Peyer's patch (tissue), 4 donors: Measurements from ENCODE around the gene PCNP.

Experiments
- POLR2A ChIP-seq, 2 donors: fragments of 450-650 bp; IDR thresholded peaks; one replicate each; pipeline ENCODE4 v1.5.1; 2017; ENCODE audit warnings: antibody characterized with exemption in 2 of 2, mild to moderate bottlenecking in 2 of 2, moderate library complexity in 2 of 2
- TF ChIP-seq, protein P1 (sequence below), 6 experiments: fragments of 450-650 bp in 4 of 6; fragments of 200-600 bp in 2 of 6; sonication (generic) in 1 of 6; IDR thresholded peaks; one replicate each; pipeline ENCODE4 v1.5.1; 2017 to 2019; ENCODE audit warnings: antibody characterized with exemption in 6 of 6, mild to moderate bottlenecking in 3 of 6, moderate library complexity in 1 of 6

DNA sequence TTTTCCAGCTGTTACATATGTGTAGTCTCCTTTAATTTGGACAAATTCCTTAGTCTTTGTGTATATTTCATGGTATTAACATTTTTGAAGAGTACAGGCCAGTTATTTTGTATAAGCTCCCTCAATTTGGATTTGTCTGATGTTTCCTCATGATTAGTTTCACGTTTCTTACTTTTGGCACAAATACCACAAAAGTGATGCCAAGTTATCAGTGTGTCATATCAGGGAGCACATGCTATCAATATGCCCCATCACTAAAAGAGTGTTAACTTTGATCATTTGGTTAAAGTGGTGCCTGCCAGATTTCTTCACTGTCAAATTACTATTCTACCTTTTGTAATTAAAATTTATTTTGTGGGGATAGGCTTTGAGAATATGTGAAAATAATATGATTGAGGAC lies 14.6 kb downstream of the PCNP start:
- TF ChIP-seq, protein P1, sequence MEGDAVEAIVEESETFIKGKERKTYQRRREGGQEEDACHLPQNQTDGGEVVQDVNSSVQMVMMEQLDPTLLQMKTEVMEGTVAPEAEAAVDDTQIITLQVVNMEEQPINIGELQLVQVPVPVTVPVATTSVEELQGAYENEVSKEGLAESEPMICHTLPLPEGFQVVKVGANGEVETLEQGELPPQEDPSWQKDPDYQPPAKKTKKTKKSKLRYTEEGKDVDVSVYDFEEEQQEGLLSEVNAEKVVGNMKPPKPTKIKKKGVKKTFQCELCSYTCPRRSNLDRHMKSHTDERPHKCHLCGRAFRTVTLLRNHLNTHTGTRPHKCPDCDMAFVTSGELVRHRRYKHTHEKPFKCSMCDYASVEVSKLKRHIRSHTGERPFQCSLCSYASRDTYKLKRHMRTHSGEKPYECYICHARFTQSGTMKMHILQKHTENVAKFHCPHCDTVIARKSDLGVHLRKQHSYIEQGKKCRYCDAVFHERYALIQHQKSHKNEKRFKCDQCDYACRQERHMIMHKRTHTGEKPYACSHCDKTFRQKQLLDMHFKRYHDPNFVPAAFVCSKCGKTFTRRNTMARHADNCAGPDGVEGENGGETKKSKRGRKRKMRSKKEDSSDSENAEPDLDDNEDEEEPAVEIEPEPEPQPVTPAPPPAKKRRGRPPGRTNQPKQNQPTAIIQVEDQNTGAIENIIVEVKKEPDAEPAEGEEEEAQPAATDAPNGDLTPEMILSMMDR (IDR thresholded peaks at IDR 0.05), result no peak
- no peak for TF ChIP-seq POLR2A (IDR thresholded peaks at IDR 0.05)
